Cardiac fibroblast (primary cell): ENCODE results near the gene INTS1.
"Not testable (repeated sequence)": the region's sequence is repeated elsewhere in the genome, so short reads cannot be mapped to it uniquely, and the experiment has no call there.

Experiments
- DNase-seq, 2 donors: peaks; one replicate each; pipeline versions ENCODE4 v3.0.0 to v3.0.0-alpha.2; 2010; ENCODE audit warnings: low read depth in 2 of 2
- H3K4me3 ChIP-seq, 2 donors: replicated peaks in 1 of 2; 1 replicate in 1 of 2; 2 replicates in 1 of 2; pipeline ENCODE4 v1.5.1; 2011; ENCODE audit warnings: low read depth in 2 of 2, low read length in 2 of 2, mild to moderate bottlenecking in 2 of 2, moderate library complexity in 1 of 2
- TF ChIP-seq, protein P1 (sequence below): IDR thresholded peaks from one replicate; pipeline ENCODE4 v1.5.1; 2011; ENCODE audit warnings: low read depth, mild to moderate bottlenecking, low read length, inconsistent platforms

Gene INTS1

DNA sequence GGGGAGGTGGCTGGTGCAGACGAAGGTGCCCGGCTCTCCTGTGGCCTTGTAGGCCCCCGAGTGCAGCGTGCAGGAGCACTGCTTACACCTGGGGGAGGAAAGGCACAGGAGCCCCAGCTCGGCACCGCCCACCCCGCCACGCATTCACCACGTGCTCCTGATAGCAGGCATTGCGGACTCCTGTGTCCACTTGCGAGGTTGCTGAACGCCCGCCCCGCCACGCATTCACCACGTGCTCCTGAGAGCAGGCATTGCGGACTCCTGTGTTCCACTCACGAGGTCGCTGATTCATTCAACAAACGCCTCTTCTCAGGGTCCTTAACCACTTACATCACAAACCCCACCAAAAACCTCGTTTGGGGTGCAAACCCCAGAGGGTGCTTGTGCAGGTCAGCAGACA lies 58.8 kb downstream of the INTS1 start:
- no peak overlapping the region for H3K4me3 ChIP-seq
- DNase-seq, result no peak
- TF ChIP-seq, protein P1, sequence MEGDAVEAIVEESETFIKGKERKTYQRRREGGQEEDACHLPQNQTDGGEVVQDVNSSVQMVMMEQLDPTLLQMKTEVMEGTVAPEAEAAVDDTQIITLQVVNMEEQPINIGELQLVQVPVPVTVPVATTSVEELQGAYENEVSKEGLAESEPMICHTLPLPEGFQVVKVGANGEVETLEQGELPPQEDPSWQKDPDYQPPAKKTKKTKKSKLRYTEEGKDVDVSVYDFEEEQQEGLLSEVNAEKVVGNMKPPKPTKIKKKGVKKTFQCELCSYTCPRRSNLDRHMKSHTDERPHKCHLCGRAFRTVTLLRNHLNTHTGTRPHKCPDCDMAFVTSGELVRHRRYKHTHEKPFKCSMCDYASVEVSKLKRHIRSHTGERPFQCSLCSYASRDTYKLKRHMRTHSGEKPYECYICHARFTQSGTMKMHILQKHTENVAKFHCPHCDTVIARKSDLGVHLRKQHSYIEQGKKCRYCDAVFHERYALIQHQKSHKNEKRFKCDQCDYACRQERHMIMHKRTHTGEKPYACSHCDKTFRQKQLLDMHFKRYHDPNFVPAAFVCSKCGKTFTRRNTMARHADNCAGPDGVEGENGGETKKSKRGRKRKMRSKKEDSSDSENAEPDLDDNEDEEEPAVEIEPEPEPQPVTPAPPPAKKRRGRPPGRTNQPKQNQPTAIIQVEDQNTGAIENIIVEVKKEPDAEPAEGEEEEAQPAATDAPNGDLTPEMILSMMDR, result no peak

DNA sequence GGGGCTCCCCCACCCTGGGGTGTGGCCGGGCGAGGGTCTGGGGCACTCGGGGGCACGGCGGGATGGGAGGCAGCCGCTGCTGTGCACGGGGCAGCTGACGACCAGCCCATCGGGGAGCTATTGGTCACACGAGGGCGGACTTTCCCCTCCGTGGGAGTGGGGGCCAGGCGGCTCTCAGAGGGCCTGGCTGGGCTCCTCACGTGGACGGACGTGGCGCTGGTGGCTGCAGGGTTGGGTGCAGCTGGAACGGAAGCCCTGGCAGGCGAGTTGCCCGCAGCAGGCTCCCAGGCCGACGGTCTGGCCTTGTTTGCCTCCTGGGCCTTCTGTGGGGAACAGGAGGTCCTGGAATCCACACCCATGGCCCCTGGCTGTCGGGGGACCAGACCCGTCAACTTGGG lies 59.3 kb downstream of the INTS1 start:
- no peak overlapping the region for H3K4me3 ChIP-seq
- DNase-seq, result no peak
- TF ChIP-seq, protein P1, result no peak

GRCh38 chr7:1444214-1444924 lies 59.8 kb downstream of the INTS1 start:
- H3K4me3 ChIP-seq, result no peak overlapping the region
- DNase-seq, result no peak
- TF ChIP-seq, protein P1, result no peak

DNA sequence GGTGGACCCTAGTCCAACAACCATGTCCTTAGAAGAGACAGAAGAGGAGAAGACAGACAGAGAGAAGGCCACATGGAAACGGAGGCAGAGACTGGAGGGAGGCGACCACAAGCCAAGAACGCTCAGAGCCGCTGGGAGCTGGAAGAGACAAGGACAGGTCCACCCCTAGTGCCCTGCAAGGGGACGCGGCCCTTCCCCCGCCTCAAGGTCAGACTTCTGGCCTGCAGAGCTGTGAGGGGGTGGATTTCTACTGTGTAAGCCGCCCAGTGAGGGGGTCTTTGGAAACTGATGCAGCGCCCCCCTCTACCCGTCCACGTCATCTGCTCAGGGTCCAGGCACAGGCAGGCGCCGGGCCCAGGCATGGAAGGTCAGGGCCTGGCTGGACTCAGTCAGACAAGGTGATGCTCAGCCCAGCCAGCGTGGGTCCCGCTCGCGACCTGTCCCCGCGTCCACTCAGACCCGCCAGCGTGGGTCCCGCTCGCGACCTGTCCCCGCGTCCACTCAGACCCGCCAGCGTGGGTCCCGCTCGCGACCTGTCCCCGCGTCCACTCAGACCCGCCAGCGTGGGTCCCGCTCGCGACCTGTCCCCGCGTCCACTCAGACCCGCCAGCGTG lies 60.5 kb downstream of the INTS1 start:
- DNase-seq, H3K4me3 ChIP-seq: not testable (repeated sequence)

- no peak for DNase-seq
- TF ChIP-seq, protein P1, result no peak
- H3K4me3 ChIP-seq, result no peak overlapping the region
Observed at GRCh38 chr7:1442355-1443124, 61.6 kb downstream of the INTS1 start.

- DNase-seq, result no peak
- TF ChIP-seq, protein P1, result no peak
Observed at GRCh38 chr7:1441615-1442354, 62.4 kb downstream of the INTS1 start.

More at GRCh38 chr7:1441615-1442354, 62.4 kb downstream of the INTS1 start:
- H3K4me3 ChIP-seq, result no peak overlapping the region
